Smooth muscle cell (in vitro differentiated cells): ENCODE measurements around the gene COA8. TPM values are rescaled to one million over a fixed set of nuclear protein-coding genes. Genes with fewer than 3 reads are reported as not detected.

ENCODE experiments used
- polyA plus RNA-seq: library from polyadenylated mRNA; unstranded; fragments of >200 nt; fragmentation: Nextera tagmentation; extraction: Ambion mirVana; gene quantifications from 2 replicates; pipeline ENCODE4 v1.2.1, GENCODE V29; 2016
- small RNA-seq: library from RNA; depleted of rRNA; stranded (forward); fragments of <200 nt; gene quantifications from one replicate; pipeline ENCODE3, GENCODE V24; 2014
- total RNA-seq: library from RNA; depleted of rRNA; stranded (reverse); fragments of >200 nt; gene quantifications from 2 replicates; pipeline ENCODE4 v1.2.3, GENCODE V29; 2014

The COA8 gene
- total and polyA plus RNA-seq, 2 experiments from 2014 or later, result 33.4 to 69.9 TPM

Small RNA genes lying within 50 kb of the gene (small RNA-seq; reads per million reads assigned to genes)
- gene RNU4-68P (not detected), gene RNU7-160P (not detected)

Other genes with a start within 250 kb of the COA8 start
- gene EIF5, start 228.7 kb upstream of the COA8 start, total RNA-seq, result 233 and 278 TPM in 2 replicates
- 290 and 357 TPM in 2 replicates for gene EIF5, start 228.7 kb upstream of the COA8 start, polyA plus RNA-seq
- 63.2 and 71.3 TPM in 2 replicates for gene MARK3, start 177.5 kb upstream of the COA8 start, total RNA-seq
- 68.4 and 69.0 TPM in 2 replicates for gene MARK3, start 177.5 kb upstream of the COA8 start, polyA plus RNA-seq
- gene CKB, start 40.1 kb upstream of the COA8 start, total RNA-seq, result 19.8 and 25.7 TPM in 2 replicates
- 62.9 and 107 TPM in 2 replicates for gene CKB, start 40.1 kb upstream of the COA8 start, polyA plus RNA-seq
- gene TRMT61A, start 33.8 kb upstream of the COA8 start, total RNA-seq, result 2.9 and 3.7 TPM in 2 replicates
- gene TRMT61A, start 33.8 kb upstream of the COA8 start, polyA plus RNA-seq, result 6.7 and 9.2 TPM in 2 replicates
- 27.3 and 31.1 TPM in 2 replicates for gene BAG5, start 303 bp upstream of the COA8 start, total RNA-seq
- 12.7 and 13.4 TPM in 2 replicates for gene BAG5, start 303 bp upstream of the COA8 start, polyA plus RNA-seq
- 184 and 224 TPM in 2 replicates for gene KLC1, start 66.3 kb downstream of the COA8 start, total RNA-seq
- gene KLC1, start 66.3 kb downstream of the COA8 start, polyA plus RNA-seq, result 167 and 180 TPM in 2 replicates
- 4.9 and 10.5 TPM in 2 replicates for gene XRCC3, start 152.5 kb downstream of the COA8 start, total RNA-seq
- 8.3 and 10.0 TPM in 2 replicates for gene XRCC3, start 152.5 kb downstream of the COA8 start, polyA plus RNA-seq
- 33.9 and 42.6 TPM in 2 replicates for gene ZFYVE21, start 152.8 kb downstream of the COA8 start, total RNA-seq
- gene ZFYVE21, start 152.8 kb downstream of the COA8 start, polyA plus RNA-seq, result 41.5 and 55.9 TPM in 2 replicates